GM18507 (cell line): ENCODE measurements around the gene TPM1.

Source experiments
- DNase-seq: peaks from one replicate; pipeline ENCODE4 v3.0.0; 2011; ENCODE audit warnings: low read depth; ENCODE audit not compliant: insufficient read length; ENCODE audit errors: extremely low spot score
- FAIRE-seq: peaks from 2 replicates; lab custom pipeline; 2011; peaks lifted over from hg19 to GRCh38; lab: Jason Lieb, UNC

TPM1 gene

GRCh38 chr15:63110428-63111026 is 68.0 kb downstream of the TPM1 start:
- FAIRE-seq (no peak), DNase-seq (no peak)

DNA sequence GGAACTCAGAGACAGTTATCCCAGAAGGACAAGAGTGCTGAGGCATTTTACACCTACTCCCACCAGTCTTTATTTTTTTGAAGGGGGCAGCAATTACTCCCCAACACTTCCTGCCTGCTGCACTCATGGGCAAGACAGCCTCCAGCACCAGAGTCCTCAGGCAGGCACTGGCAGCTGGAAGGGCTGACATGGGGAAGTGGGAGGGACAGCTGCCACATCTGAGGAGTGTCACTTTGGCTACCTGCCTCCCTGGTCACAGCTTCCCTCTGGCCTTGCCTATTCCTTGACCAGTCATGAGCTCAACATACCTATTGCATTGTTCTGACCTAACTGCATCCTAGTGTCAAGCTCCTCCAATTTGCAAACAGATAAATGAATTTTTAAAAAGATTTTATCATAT is 68.9 kb downstream of the TPM1 start:
- DNase-seq (no peak), FAIRE-seq (no peak)

GRCh38 chr15:63112871-63113270 is 70.3 kb downstream of the TPM1 start:
- FAIRE-seq (no peak), DNase-seq (no peak)

DNA sequence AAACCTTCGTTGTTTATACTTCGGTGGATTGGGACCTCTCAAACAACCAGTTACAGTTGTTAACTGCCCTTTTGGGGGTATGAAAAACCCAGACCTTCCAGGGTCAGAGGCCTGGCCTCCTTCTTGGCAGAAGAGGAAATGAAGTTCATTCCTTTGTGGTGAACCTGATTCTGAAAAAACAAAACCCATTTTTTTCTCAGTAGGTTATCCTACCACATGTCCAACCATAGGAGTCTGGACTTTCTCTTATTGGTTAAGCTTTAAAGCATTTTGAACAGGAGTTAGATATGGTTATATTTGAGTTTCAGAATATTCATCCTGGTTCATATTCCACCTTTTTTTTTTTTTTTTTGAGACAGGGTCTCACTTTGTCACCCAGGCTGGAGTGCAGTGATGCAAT is 71.9 kb downstream of the TPM1 start:
- FAIRE-seq, result no peak
- DNase-seq, result no peak
